HEK293T (cell line): Measurements from ENCODE around the gene TNS3.
"Not testable (repeated sequence)": the region's sequence is repeated elsewhere in the genome, so short reads cannot be mapped to it uniquely, and the experiment has no call there.

Experiments used
- CTCF ChIA-PET: fragments of 350-600 bp; formaldehyde crosslinking; extraction: SDS; loops from one replicate; lab custom pipeline; 2021; ENCODE audit warnings: antibody characterized with exemption, inconsistent platforms; lab: Yijun Ruan, JAX
- POLR2A ChIA-PET: fragments of 350-600 bp; formaldehyde crosslinking; extraction: SDS; loops from one replicate; lab custom pipeline; 2020; ENCODE audit warnings: antibody characterized with exemption, inconsistent platforms; lab: Yijun Ruan, JAX
- DNase-seq: peaks from one replicate; pipeline ENCODE4 v3.0.0; 2012; ENCODE audit warnings: mixed read lengths; ENCODE audit errors: extremely low spot score
- ARNT ChIP-seq: fragments of 450-650 bp; IDR thresholded peaks from 2 replicates; pipeline ENCODE4 v1.6.1; 2017; ENCODE audit warnings: mild to moderate bottlenecking
- BHLHE40 ChIP-seq: fragments of 450-650 bp; IDR thresholded peaks from 2 replicates; pipeline ENCODE4 v1.6.1; 2016; ENCODE audit warnings: mild to moderate bottlenecking, moderate library complexity, borderline replicate concordance
- CTBP1 ChIP-seq: fragments of 450-650 bp; IDR thresholded peaks from 2 replicates; pipeline ENCODE4 v1.6.1; 2016; ENCODE audit warnings: borderline replicate concordance
- ELF4 ChIP-seq: fragments of 450-650 bp; IDR thresholded peaks from 2 replicates; pipeline ENCODE4 v1.6.1; 2017; ENCODE audit warnings: antibody characterized with exemption
- FOXA1 ChIP-seq: fragments of 450-650 bp; IDR thresholded peaks from 2 replicates; pipeline ENCODE4 v1.6.1; 2016; ENCODE audit warnings: mild to moderate bottlenecking
- FOXK2 ChIP-seq: fragments of 450-650 bp; IDR thresholded peaks from 2 replicates; pipeline ENCODE4 v1.6.1; 2016; ENCODE audit warnings: mild to moderate bottlenecking
- FOXM1 ChIP-seq: fragments of 450-650 bp; IDR thresholded peaks from 2 replicates; pipeline ENCODE4 v1.6.1; 2017; ENCODE audit warnings: mild to moderate bottlenecking, borderline replicate concordance
- HDGF ChIP-seq: fragments of 450-650 bp; IDR thresholded peaks from 2 replicates; pipeline ENCODE4 v1.6.1; 2017; ENCODE audit warnings: antibody characterized with exemption, borderline replicate concordance
- L3MBTL2 ChIP-seq: fragments of 450-650 bp; conservative IDR thresholded peaks from 2 replicates; pipeline ENCODE4 v1.6.1; 2016; ENCODE audit warnings: mild to moderate bottlenecking
- LEF1 ChIP-seq: fragments of 450-650 bp; IDR thresholded peaks from 2 replicates; pipeline ENCODE4 v1.6.1; 2017; ENCODE audit warnings: mild to moderate bottlenecking, borderline replicate concordance
- NFRKB ChIP-seq: fragments of 450-650 bp; IDR thresholded peaks from 2 replicates; pipeline ENCODE4 v1.6.1; 2016; ENCODE audit warnings: mild to moderate bottlenecking, moderate library complexity
- PKNOX1 ChIP-seq: fragments of 450-650 bp; IDR thresholded peaks from 2 replicates; pipeline ENCODE4 v1.6.1; 2016
- SP1 ChIP-seq: fragments of 450-650 bp; IDR thresholded peaks from 2 replicates; pipeline ENCODE4 v1.6.1; 2017
- SUZ12 ChIP-seq: fragments of 450-650 bp; IDR thresholded peaks from 2 replicates; pipeline ENCODE4 v1.6.1; 2016; ENCODE audit warnings: mild to moderate bottlenecking
- TARDBP ChIP-seq: fragments of 450-650 bp; IDR thresholded peaks from 2 replicates; pipeline ENCODE4 v1.6.1; 2016
- ZNF384 ChIP-seq: fragments of 450-650 bp; IDR thresholded peaks from 2 replicates; pipeline ENCODE4 v1.6.1; 2016

The TNS3 gene

GRCh38 chr7:47605816-47606575 is 24.1 kb upstream of the TNS3 start:
- ChIA-PET POLR2A (no interaction called here), CTCF (no interaction called here)
- no peak for DNase-seq
- TF ChIP-seq NFRKB = no peak

GRCh38 chr7:47604496-47604890 is 22.6 kb upstream of the TNS3 start:
- CTCF ChIA-PET = no interaction called here
- POLR2A ChIA-PET = no interaction called here
- TF ChIP-seq CTBP1 (no peak), ARNT (no peak), SP1 (no peak), TARDBP (no peak), BHLHE40 (no peak), HDGF (no peak), NFRKB (no peak)
- no peak for DNase-seq

DNA sequence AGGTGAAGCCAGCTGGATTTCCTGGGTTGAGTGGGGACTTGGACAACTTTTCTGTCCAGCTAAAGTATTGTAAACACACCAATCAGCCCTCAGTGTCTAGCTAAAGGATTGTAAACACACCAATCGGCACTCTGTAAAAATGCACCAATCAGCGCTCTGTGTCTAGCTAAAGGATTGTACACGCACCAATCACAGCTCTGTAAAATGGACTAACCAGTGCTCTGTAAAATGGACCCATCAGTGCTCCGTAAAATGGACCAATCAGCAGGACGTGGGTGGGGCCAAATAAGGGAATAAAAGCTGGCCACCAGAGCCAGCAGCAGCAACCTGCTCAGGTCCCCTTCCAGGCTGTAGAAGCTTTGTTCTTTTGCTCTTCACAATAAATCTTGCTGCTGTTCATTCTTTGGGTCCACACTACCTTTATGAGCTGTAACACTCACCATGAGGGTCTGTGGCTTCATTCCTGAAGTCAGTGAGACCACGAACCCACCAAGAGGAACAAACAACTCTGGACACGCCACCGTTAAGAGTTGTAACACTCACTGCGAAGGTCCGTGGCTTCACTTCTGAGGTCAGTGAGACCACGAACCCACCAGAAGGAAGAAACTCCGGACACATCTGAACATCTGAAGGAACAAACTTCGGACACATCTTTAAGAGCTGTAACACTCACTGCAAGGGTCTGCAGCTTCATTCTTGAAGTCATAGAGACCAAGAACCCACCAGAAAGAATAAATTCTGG is 21.8 kb upstream of the TNS3 start:
- POLR2A ChIA-PET, CTCF ChIA-PET, DNase-seq: not testable (repeated sequence)

DNA sequence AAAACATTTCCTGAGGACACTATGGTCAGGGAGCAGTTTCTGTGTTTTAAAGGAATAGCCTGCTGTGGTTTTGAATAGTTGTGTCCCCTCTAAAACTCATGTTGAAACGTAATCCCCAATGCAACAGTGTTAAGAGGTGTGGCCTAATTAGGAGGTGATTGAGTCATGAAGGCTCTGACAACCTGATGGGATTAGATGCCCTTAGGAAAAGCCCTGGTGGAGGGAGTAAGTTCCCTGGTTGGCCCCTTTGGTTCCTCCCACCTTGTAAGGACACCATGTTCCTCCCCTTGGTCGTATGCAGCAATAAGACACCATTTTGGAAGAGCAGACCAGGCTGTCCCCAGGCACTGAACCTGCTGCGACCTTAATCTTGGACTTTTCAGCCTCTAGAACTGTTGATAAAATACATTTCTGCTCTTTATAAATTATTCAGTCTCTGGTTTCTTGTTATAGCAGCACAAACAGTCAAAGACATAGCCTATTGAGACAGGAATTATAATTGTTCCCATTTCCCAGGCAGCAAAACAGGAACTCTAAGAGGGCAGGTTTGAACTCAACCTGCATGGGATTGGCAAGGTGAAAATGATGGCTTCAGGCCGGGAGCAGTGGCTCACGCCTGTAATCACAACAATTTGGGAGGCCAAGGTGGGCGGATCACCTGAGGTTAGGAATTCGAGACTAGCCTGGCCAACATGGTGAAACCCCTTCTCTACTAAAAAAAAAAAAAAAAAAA is 20.5 kb upstream of the TNS3 start:
- ChIA-PET POLR2A (no interaction called here), CTCF (interaction anchor here (1.3 kb wide), 1 partner anchor 217 kb away, joined by 5 read pairs; no protein-coding TSS in a partner anchor)
- DNase-seq = no peak
- no peak for TF ChIP-seq L3MBTL2
- no peak for TF ChIP-seq FOXK2
- no peak for TF ChIP-seq FOXM1
- TF ChIP-seq FOXA1 = no peak
- TF ChIP-seq BHLHE40 = no peak
- TF ChIP-seq CTBP1 = no peak
- TF ChIP-seq ARNT = no peak
- TF ChIP-seq TARDBP = no peak
- no peak for TF ChIP-seq HDGF
- no peak for TF ChIP-seq ELF4
- no peak for TF ChIP-seq NFRKB
- TF ChIP-seq LEF1 = no peak
- TF ChIP-seq SP1 = no peak
- TF ChIP-seq SUZ12 = no peak

- CTCF ChIA-PET = interaction anchor here (1.3 kb wide), 1 partner anchor 217 kb away, joined by 5 read pairs; no protein-coding TSS in a partner anchor
- TF ChIP-seq HDGF (no peak), ELF4 (no peak), CTBP1 (no peak), PKNOX1 (no peak), ARNT (no peak), ZNF384 (no peak), BHLHE40 (no peak), FOXK2 (no peak), LEF1 (no peak), NFRKB (no peak), SUZ12 (no peak)
- no peak for DNase-seq
- POLR2A ChIA-PET = no interaction called here
These were observed 20.0 kb upstream of the TNS3 start for GRCh38 chr7:47601881-47602249.

DNA sequence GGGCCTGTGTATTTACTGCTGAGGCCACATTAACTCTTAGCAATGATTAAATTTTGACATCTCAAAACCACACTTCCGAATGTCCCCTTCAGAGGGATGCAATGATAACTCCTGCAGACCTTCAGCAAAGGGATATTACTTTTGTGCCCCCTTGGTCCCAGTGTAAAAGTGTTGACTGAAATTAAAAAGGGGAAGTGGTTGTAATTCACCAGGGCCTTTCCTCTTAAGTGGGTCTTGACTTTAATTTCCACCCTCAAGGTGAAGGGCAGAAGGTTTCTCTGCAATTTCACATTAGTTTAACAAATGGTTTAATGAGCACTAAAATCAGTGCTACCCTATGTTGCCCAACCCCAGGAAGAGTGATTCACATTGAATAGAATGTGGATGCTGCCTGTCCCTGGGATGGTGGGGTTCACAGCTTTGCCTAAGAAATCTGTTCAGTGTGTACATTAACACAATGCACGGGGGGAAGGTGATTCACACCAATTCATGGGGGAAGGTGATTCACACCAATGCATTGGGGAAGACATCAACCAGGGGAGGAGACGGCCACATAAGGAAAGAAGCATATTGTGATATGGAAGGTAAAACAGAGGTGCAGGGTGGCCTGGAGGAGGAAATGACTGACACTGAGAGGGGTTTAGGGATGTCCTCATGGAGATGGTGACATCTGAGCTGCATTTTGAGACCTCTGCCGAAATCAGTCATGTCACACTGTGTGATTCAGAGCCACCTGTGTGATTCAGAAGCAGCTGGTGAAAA is 19.4 kb upstream of the TNS3 start:
- ChIA-PET POLR2A (no interaction called here), CTCF (interaction anchor here (1.3 kb wide), 1 partner anchor 218 kb away, joined by 5 read pairs; no protein-coding TSS in a partner anchor)

More for the DNA sequence above, 19.4 kb upstream of the TNS3 start:
- DNase-seq = no peak
- TF ChIP-seq NFRKB (no peak), HDGF (no peak)
